IMR-90 (cell line): ENCODE results near the gene MARCHF9. TPM values are rescaled to one million over a fixed set of nuclear protein-coding genes. Genes with fewer than 3 reads are reported as not detected.

Source experiments
- ATAC-seq: fragments of 200-7000 bp; cut with Tn5 transposase; 2 replicates; pipeline ENCODE4 v1.9.1; 2020; ENCODE audit warnings: low read depth, mild to moderate bottlenecking, moderate library complexity
- BruUV-seq: library from RNA; stranded (reverse); fragments of 400-500 nt; replicated peaks from 2 replicates; lab custom pipeline; 2021; lab: Mats Ljungman, UMichigan
- CTCF ChIA-PET: fragments of 300-600 bp; formaldehyde crosslinking; extraction: SDS; loops from one replicate; lab custom pipeline; 2021; ENCODE audit warnings: antibody characterized with exemption; lab: Yijun Ruan, JAX
- POLR2A ChIA-PET: fragments of 300-600 bp; sonication (Branson Sonifier 250); formaldehyde crosslinking; loops from one replicate; lab custom pipeline; 2022; ENCODE audit warnings: antibody characterized with exemption; ENCODE audit not compliant: unreplicated experiment; lab: Charles Lee
- DNase-seq: peaks from one replicate; pipeline ENCODE4 v3.0.0; 2013
- H2AFZ ChIP-seq: replicated peaks from 2 replicates; pipeline ENCODE3; 2013; ENCODE audit warnings: low read length, mild to moderate bottlenecking; ENCODE audit not compliant: poor library complexity
- H2AK5ac ChIP-seq: 2 replicates; pipeline ENCODE4 v1.6.1; 2013; ENCODE audit warnings: low read depth, low read length, inconsistent platforms
- H2AK9ac ChIP-seq: replicated peaks from 2 replicates; pipeline ENCODE3; 2013; ENCODE audit warnings: mild to moderate bottlenecking, low read depth, low read length, moderate library complexity; ENCODE audit not compliant: poor library complexity
- H2BK120ac ChIP-seq: 2 replicates; pipeline ENCODE4 v1.6.1; 2013; ENCODE audit warnings: low read depth, low read length, inconsistent platforms
- H2BK15ac ChIP-seq: 3 replicates; pipeline ENCODE4 v1.6.1; 2013; ENCODE audit warnings: low read depth, low read length, inconsistent platforms
- H2BK20ac ChIP-seq: 2 replicates; pipeline ENCODE4 v1.6.1; 2013; ENCODE audit warnings: low read depth, mild to moderate bottlenecking, inconsistent platforms, low read length, moderate library complexity
- H2BK5ac ChIP-seq: 2 replicates; pipeline ENCODE4 v1.6.1; 2013; ENCODE audit warnings: mild to moderate bottlenecking, low read depth, low read length, inconsistent platforms; ENCODE audit not compliant: poor library complexity, severe bottlenecking
- H3K14ac ChIP-seq: replicated peaks from 2 replicates; pipeline ENCODE4 v1.6.1; 2013; ENCODE audit warnings: low read depth, low read length, inconsistent platforms
- H3K18ac ChIP-seq: 2 replicates; pipeline ENCODE4 v1.6.1; 2013; ENCODE audit warnings: low read depth, low read length, control low read depth
- H3K23ac ChIP-seq: 2 replicates; pipeline ENCODE4 v1.6.1; 2013; ENCODE audit warnings: low read depth, low read length, inconsistent platforms
- H3K27ac ChIP-seq: 2 replicates; pipeline ENCODE4 v1.5.1; 2013; ENCODE audit warnings: mild to moderate bottlenecking, control low read depth, low read length; ENCODE audit not compliant: insufficient read depth
- H3K27me3 ChIP-seq: 2 replicates; pipeline ENCODE4 v1.6.1; 2013; ENCODE audit warnings: low read length; ENCODE audit not compliant: control insufficient read depth, insufficient read depth
- H3K36me3 ChIP-seq: 2 replicates; pipeline ENCODE4 v1.6.1; 2013; ENCODE audit warnings: low read length, mixed read lengths; ENCODE audit not compliant: control insufficient read depth, insufficient read depth
- H3K4ac ChIP-seq: 2 replicates; pipeline ENCODE4 v1.6.1; 2013; ENCODE audit warnings: low read depth, low read length, inconsistent platforms
- H3K4me1 ChIP-seq: 2 replicates; pipeline ENCODE4 v1.6.1; 2013; ENCODE audit warnings: low read length, mixed read lengths; ENCODE audit not compliant: control insufficient read depth, insufficient read depth
- H3K4me2 ChIP-seq: 2 replicates; pipeline ENCODE4 v1.6.1; 2013; ENCODE audit warnings: low read depth, mild to moderate bottlenecking, control low read depth, low read length, moderate library complexity
- H3K4me3 ChIP-seq: 2 replicates; pipeline ENCODE4 v1.5.1; 2013; ENCODE audit warnings: low read depth, mild to moderate bottlenecking, control low read depth, low read length, moderate library complexity; ENCODE audit not compliant: insufficient read depth
- H3K56ac ChIP-seq: 2 replicates; pipeline ENCODE4 v1.6.1; 2013; ENCODE audit warnings: low read length, inconsistent platforms; ENCODE audit not compliant: insufficient read depth; ENCODE audit errors: extremely low read depth
- H3K79me1 ChIP-seq, 2 experiments: 2 replicates each; pipeline ENCODE4 v1.6.1; 2013; ENCODE audit warnings: low read length in 2 of 2, inconsistent platforms in 1 of 2, low read depth in 1 of 2
- H3K9ac ChIP-seq: 2 replicates; pipeline ENCODE4 v1.6.1; 2013; ENCODE audit warnings: low read depth, low read length, control low read depth
- H3K9me1 ChIP-seq: 2 replicates; pipeline ENCODE4 v1.6.1; 2013; ENCODE audit warnings: low read length, inconsistent platforms; ENCODE audit not compliant: insufficient read depth
- H3K9me3 ChIP-seq: 2 replicates; pipeline ENCODE4 v1.6.1; 2013; ENCODE audit warnings: low read length; ENCODE audit not compliant: control insufficient read depth, insufficient read depth
- H4K20me1 ChIP-seq: 2 replicates; pipeline ENCODE4 v1.6.1; 2013; ENCODE audit warnings: low read length, inconsistent platforms; ENCODE audit not compliant: insufficient read depth
- H4K5ac ChIP-seq: 2 replicates; pipeline ENCODE4 v1.6.1; 2013; ENCODE audit warnings: mild to moderate bottlenecking, low read depth, low read length, control low read depth
- H4K8ac ChIP-seq, 2 experiments: 2 replicates each; pipeline ENCODE4 v1.6.1; 2013; ENCODE audit warnings: low read depth in 2 of 2, low read length in 2 of 2, control low read depth in 1 of 2, inconsistent platforms in 1 of 2
- H4K91ac ChIP-seq: 2 replicates; pipeline ENCODE4 v1.6.1; 2013; ENCODE audit warnings: low read depth, low read length, inconsistent platforms; ENCODE audit not compliant: insufficient read depth
- BHLHE40 ChIP-seq: fragments of 150-350 bp; IDR thresholded peaks from 2 replicates; pipeline ENCODE4 v1.6.1; 2016; ENCODE audit warnings: mild to moderate bottlenecking, low read depth, low read length
- CHD1 ChIP-seq: IDR thresholded peaks from 2 replicates; pipeline ENCODE4 v1.6.1; 2012; ENCODE audit warnings: low read depth, low read length, improper control_type of control experiment
- CTCF ChIP-seq: conservative IDR thresholded peaks from 2 replicates; pipeline ENCODE4 v1.5.1; 2012; ENCODE audit warnings: mild to moderate bottlenecking, low read depth, low read length, improper control_type of control experiment
- ELK1 ChIP-seq: fragments of 150-350 bp; IDR thresholded peaks from 2 replicates; pipeline ENCODE4 v1.6.1; 2016; ENCODE audit warnings: low read depth, mild to moderate bottlenecking, low read length, moderate library complexity, borderline replicate concordance
- FOS ChIP-seq: fragments of 150-350 bp; IDR thresholded peaks from 2 replicates; pipeline ENCODE4 v1.6.1; 2016; ENCODE audit warnings: low read depth, low read length
- MXI1 ChIP-seq: IDR thresholded peaks from 2 replicates; pipeline ENCODE4 v1.6.1; 2012; ENCODE audit warnings: low read depth, mild to moderate bottlenecking, low read length, moderate library complexity, borderline replicate concordance
- NFE2L2 ChIP-seq: fragments of 150-350 bp; IDR thresholded peaks from 2 replicates; pipeline ENCODE4 v1.6.1; 2016; ENCODE audit warnings: low read depth, mild to moderate bottlenecking, low read length
- POLR2A ChIP-seq: IDR thresholded peaks from 2 replicates; pipeline ENCODE4 v1.6.1; 2012; ENCODE audit warnings: mild to moderate bottlenecking, low read depth, low read length
- SMC3 ChIP-seq: fragments of 150-350 bp; IDR thresholded peaks from 2 replicates; pipeline ENCODE4 v1.6.1; 2016; ENCODE audit warnings: low read depth, mild to moderate bottlenecking, antibody characterized with exemption, low read length, moderate library complexity
- WGBS, 2 experiments: methylation state at CpG; one replicate each; pipeline versions ENCODE4 v1.1.5 to v1.1.7; 2013; ENCODE audit warnings: missing lambda C conversion rate in 2 of 2; ENCODE audit not compliant: insufficient read length in 1 of 2; ENCODE audit errors: extremely low coverage in 2 of 2; 5-methylcytosine and 5-hydroxymethylcytosine counted together
- dilution Hi-C: fragments of 300-500 bp; cut with HindIII; formaldehyde crosslinking; loops from one replicate; pipeline ENCODE4 v1.14.3; 2018; ENCODE audit warnings: low sequenced_read_pairs; ENCODE audit not compliant: unreplicated experiment
- in situ Hi-C: fragments of 300-500 bp; cut with MboI; formaldehyde crosslinking; loops from 3 replicates; pipeline ENCODE4 v1.14.3; 2019; ENCODE audit warnings: low sequenced_read_pairs, inconsistent platforms, mixed read lengths
- intact Hi-C: fragments of 100-400 bp; cut with micrococcal nuclease; formaldehyde crosslinking; loops from 2 replicates; pipeline ENCODE4 v1.10.0; 2022
- polyA plus RNA-seq, 3 experiments: library from polyadenylated mRNA; depleted of rRNA; stranded (reverse); fragments of >200 nt; gene quantifications; 2 replicates each; pipeline ENCODE4 v1.2.3, GENCODE V29; 2012; ENCODE audit warnings: low replicate concordance in 1 of 3
- total RNA-seq: library from RNA; depleted of rRNA; stranded (reverse); fragments of >200 nt; gene quantifications from 2 replicates; pipeline ENCODE4 v1.2.3, GENCODE V29; 2012

Gene MARCHF9
- total and polyA plus RNA-seq, 2 of the 4 experiments (the other 2 are of a cell fraction) = 1.1 to 5.4 TPM

- in situ Hi-C loops = no loop called here
- Histone ChIP-seq H2BK15ac (no peak overlapping the region), H2AFZ (peak overlapping the region; percentile 82), H3K27me3 (peaks cover 43% of the 10 kb centered on the region), H3K27ac (no peak overlapping the region), H3K9me1 (peaks cover 4% of the 10 kb centered on the region; the same call in 1 of the 2 replicates), H3K14ac (no peak overlapping the region), H3K9ac (no peak overlapping the region), H3K4ac (no peak overlapping the region), H2AK5ac (no peak overlapping the region), H2AK9ac (no peak overlapping the region), H4K91ac (no peak overlapping the region), H3K4me2 (peak overlapping the region; percentile 70), H3K36me3 (peaks cover 1% of the 10 kb centered on the region; the same call in 1 of the 2 replicates), H3K4me3 (peak overlapping the region; percentile 10), H2BK5ac (no peak overlapping the region), H2BK20ac (no peak overlapping the region), H3K9me3 (peaks cover 2% of the 10 kb centered on the region; the same call in 1 of the 2 replicates), H3K18ac (no peak overlapping the region), H4K8ac (no peak overlapping the region), H3K56ac (no peak overlapping the region), H4K5ac (no peak overlapping the region), H4K20me1 (no peaks in the 10 kb centered on the region), H3K79me1 (peaks cover 3 to 7% of the 10 kb centered on the region in 2 experiments; a peak in 3 of 4 replicates), H2BK120ac (no peak overlapping the region), H3K23ac (peak overlapping the region; percentile 71; the same call in 1 of the 2 replicates), H3K4me1 (peaks cover 8% of the 10 kb centered on the region; the same call in 1 of the 2 replicates)
- BruUV-seq = no TSS peak
- ATAC-seq (peak; percentile 8), DNase-seq (no peak)
- intact Hi-C loops = no loop called here
- ChIA-PET POLR2A (no interaction called here), CTCF (no interaction called here)
- 3% methylated on average over 25 of the region's 40 CpGs; no CpG with 5 or more reads in 1 of the 2 experiments for WGBS, 2 experiments
- dilution Hi-C loops = no loop called here
- TF ChIP-seq FOS = no peak
- TF ChIP-seq POLR2A = no peak
- TF ChIP-seq SMC3 = no peak
- no peak for TF ChIP-seq CTCF
- TF ChIP-seq BHLHE40 = no peak
- TF ChIP-seq NFE2L2 = no peak
- TF ChIP-seq CHD1 = no peak
- TF ChIP-seq MXI1 = no peak
- TF ChIP-seq ELK1 = no peak
Observed at GRCh38 chr12:57765698-57766463, 11.0 kb downstream of the MARCHF9 start.
